KOPT-K1 (cell line): ENCODE data around the gene GABRG3.
"Not testable (repeated sequence)": the region's sequence is repeated elsewhere in the genome, so short reads cannot be mapped to it uniquely, and the experiment has no call there.

Experiments
- H3K27ac ChIP-seq: fragments of 200-600 bp; sonication (generic); 2 replicates; pipeline ENCODE4 v1.5.1; 2016; ENCODE audit warnings: antibody characterized with exemption, mild to moderate bottlenecking, low read depth, low read length; ENCODE audit not compliant: poor library complexity, severe bottlenecking
- H3K36me3 ChIP-seq: fragments of 200-600 bp; sonication (generic); 2 replicates; pipeline ENCODE4 v1.5.1; 2017; ENCODE audit warnings: antibody characterized with exemption, mild to moderate bottlenecking, low read length, moderate library complexity; ENCODE audit not compliant: insufficient read depth
- H3K9me3 ChIP-seq: fragments of 200-600 bp; sonication (generic); 2 replicates; pipeline ENCODE4 v1.5.1; 2017; ENCODE audit warnings: antibody characterized with exemption, low read length, mild to moderate bottlenecking; ENCODE audit not compliant: insufficient read depth, poor library complexity, severe bottlenecking

Gene GABRG3

DNA sequence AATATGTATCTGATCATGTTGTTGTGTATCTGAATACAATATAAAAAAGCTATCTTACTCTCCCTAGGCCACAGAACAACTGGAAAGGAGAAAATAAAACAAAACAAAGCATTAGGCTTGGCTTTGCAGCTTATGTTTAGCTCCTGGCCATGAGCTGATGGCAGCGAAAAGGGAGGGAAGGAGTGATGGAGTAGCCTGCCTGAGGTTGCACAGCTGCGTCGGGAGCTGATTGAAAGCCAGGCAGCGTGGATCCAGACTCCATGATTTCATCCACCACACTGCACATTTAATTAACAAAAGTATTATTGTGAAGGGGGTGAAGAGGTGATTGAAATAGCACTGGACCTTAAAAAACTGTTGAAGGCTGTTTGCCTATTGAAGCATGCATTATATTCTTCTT, 212.2 kb downstream of the GABRG3 start:
- Histone ChIP-seq H3K27ac (no peak overlapping the region), H3K9me3 (no peaks in the 10 kb centered on the region), H3K36me3 (no peaks in the 10 kb centered on the region)

DNA sequence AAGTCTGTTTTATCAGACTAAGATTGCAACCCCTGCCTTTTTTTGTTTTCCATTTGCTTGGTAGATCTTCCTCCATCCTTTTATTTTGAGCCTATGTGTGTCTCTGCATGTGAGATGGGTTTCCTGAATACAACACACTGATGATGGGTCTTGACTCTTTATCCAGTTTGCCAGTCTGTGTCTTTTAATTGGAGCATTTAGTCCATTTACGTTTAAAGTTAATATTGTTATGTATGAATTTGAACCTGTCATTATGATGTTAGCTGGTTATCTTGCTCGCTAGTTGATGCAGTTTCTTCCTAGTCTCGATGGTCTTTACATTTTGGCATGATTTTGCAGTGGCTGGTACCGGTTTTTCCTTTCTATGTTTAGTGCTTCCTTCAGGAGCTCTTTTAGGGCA, 220.5 kb downstream of the GABRG3 start:
- not testable (repeated sequence) for H3K9me3 ChIP-seq, H3K27ac ChIP-seq, H3K36me3 ChIP-seq

DNA sequence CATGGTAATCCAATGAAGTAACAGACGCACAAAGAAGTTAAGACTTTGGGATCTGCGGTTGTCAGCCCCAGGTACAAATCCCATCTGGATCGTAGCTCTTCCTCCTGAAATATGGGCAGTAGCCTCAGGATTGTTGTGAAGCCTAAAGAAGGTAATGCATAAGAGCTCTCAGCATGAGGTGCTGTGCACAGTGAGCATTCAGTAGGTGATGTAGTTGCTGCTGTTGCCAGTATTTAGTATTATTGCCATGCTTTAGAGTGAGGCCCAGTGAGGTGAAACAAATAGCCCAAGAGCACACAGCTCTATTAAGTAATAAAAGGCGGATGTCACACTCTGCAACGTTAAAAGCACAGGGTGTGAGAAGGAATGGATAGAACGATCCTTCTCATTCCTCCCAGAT, 225.7 kb downstream of the GABRG3 start:
- Histone ChIP-seq H3K9me3 (no peaks in the 10 kb centered on the region), H3K36me3 (no peaks in the 10 kb centered on the region), H3K27ac (no peak overlapping the region)

DNA sequence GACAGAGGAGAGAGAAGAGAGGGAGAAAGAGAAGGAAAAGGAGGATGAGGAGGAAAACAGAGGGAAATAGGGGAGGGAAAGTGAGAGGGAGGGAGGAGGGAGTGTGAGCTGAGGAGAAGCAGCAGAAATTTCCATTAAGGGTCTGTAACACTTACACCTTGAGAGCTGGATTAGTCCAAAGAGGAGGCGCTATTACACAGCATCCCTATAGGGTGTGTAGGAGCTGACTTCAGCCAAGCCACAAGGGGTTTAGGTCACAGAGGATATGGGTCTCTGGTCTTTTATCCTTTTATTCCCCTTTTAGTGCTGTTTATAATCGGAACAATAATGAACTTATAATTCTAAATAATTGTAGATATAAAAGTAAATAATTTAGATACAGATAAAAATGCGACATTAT, 230.4 kb downstream of the GABRG3 start:
- H3K9me3 ChIP-seq = no peaks in the 10 kb centered on the region
- no peak overlapping the region for H3K27ac ChIP-seq
- no peaks in the 10 kb centered on the region for H3K36me3 ChIP-seq

DNA sequence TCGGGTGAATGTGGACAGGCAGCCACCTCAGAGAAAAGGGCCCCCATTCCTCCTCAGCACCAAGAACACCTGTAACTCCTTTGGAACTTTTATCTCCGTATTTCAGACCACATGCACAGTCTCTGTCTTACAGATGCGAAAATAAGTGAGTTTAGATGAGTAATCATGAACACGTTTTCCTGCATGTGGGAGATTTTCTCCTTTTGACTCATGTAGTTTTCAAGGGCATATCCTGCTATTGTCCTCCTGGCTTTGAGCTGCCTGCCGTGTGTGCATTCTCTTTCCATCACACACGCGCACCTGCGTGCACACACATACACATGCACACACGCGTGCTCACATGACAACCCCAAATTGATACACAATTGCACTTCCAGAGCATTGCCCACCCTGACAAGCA, 239.2 kb downstream of the GABRG3 start:
- H3K36me3 ChIP-seq = no peaks in the 10 kb centered on the region
- H3K9me3 ChIP-seq = no peaks in the 10 kb centered on the region
- no peak overlapping the region for H3K27ac ChIP-seq

- Histone ChIP-seq H3K27ac (no peak overlapping the region), H3K36me3 (no peaks in the 10 kb centered on the region), H3K9me3 (no peaks in the 10 kb centered on the region)
These were observed 243.1 kb downstream of the GABRG3 start for GRCh38 chr15:27214032-27214431.

- Histone ChIP-seq H3K36me3 (no peaks in the 10 kb centered on the region), H3K9me3 (no peaks in the 10 kb centered on the region), H3K27ac (no peak overlapping the region)
These were observed 244.0 kb downstream of the GABRG3 start for GRCh38 chr15:27214961-27215360.

- H3K36me3 ChIP-seq = no peaks in the 10 kb centered on the region
- H3K9me3 ChIP-seq = no peaks in the 10 kb centered on the region
- H3K27ac ChIP-seq = no peak overlapping the region
These were observed 247.4 kb downstream of the GABRG3 start for GRCh38 chr15:27218426-27218825.

DNA sequence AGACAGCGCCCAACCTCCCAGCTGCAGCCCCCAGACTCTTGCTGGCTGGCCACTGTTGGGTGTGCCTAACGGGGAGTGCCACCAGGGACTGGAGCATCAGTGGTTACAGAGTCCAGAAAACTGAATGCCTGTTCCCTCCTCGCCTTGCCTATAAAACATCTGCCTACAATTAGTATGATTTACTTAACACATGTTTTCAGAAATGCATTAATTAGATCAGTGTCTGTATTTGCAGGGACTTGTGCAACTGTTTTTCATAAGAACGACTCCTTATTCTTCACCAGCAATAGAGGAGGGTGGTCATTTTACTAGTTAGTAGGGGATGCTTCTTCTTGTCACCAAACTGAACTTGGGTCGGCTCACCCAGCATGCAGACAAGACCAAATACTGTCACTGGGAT, 248.7 kb downstream of the GABRG3 start:
- Histone ChIP-seq H3K9me3 (no peaks in the 10 kb centered on the region), H3K27ac (no peak overlapping the region), H3K36me3 (no peaks in the 10 kb centered on the region)

GRCh38 chr15:27220199-27220598, 249.2 kb downstream of the GABRG3 start:
- Histone ChIP-seq H3K9me3 (no peaks in the 10 kb centered on the region), H3K27ac (no peak overlapping the region), H3K36me3 (no peaks in the 10 kb centered on the region)

GRCh38 chr15:27222479-27222878, 251.5 kb downstream of the GABRG3 start:
- H3K36me3 ChIP-seq = no peaks in the 10 kb centered on the region
- no peak overlapping the region for H3K27ac ChIP-seq
- H3K9me3 ChIP-seq = no peaks in the 10 kb centered on the region

DNA sequence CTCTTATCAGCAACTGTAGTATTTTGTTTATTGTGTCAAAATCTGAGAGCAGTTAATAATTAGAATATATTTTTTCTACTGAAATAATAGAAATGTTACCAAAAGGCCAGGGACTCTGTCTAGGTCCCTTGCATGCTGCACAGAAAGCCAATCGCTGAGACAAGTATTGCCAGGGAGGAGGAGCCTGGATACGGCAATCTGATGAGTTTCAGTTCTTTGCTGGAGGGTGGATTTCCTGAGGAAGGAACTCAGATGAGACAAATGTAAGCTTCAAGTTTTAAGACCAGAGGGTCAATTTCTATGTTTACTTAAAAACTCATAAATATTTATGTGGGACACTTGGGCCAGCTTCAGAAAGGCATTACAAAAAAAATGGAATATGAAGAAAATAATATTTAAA, 252.2 kb downstream of the GABRG3 start:
- no peak overlapping the region for H3K27ac ChIP-seq
- H3K36me3 ChIP-seq = no peaks in the 10 kb centered on the region

GRCh38 chr15:27231811-27232210, 260.8 kb downstream of the GABRG3 start:
- Histone ChIP-seq H3K9me3 (no peaks in the 10 kb centered on the region), H3K36me3 (no peaks in the 10 kb centered on the region), H3K27ac (no peak overlapping the region)

More for the DNA sequence above, 252.2 kb downstream of the GABRG3 start:
- no peaks in the 10 kb centered on the region for H3K9me3 ChIP-seq

- Histone ChIP-seq H3K27ac (no peak overlapping the region), H3K9me3 (no peaks in the 10 kb centered on the region), H3K36me3 (no peaks in the 10 kb centered on the region)
These were observed 261.9 kb downstream of the GABRG3 start for GRCh38 chr15:27232876-27233275.

DNA sequence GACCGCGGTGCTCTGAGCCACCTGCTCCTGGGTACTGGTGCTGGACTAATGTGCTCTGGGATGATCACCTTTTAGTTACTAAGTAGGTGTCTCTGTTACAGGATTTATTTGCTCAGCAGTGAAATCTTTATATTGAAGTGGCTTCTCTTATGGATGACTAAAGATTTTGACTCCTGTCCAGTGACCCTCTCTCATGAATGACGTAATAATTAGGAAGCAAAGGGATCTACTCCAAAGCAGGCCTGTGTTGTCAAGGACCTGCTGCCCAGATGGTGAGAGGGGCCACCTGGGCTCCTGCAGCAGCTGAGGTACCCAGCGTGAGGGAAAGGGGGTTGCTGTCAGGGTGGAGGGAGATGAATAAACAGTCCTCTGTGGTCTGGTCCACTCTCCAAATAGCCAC, 263.6 kb downstream of the GABRG3 start:
- Histone ChIP-seq H3K9me3 (no peaks in the 10 kb centered on the region), H3K27ac (no peak overlapping the region), H3K36me3 (no peaks in the 10 kb centered on the region)

- H3K36me3 ChIP-seq = no peaks in the 10 kb centered on the region
- no peaks in the 10 kb centered on the region for H3K9me3 ChIP-seq
- no peak overlapping the region for H3K27ac ChIP-seq
These were observed 264.2 kb downstream of the GABRG3 start for GRCh38 chr15:27235161-27235560.

DNA sequence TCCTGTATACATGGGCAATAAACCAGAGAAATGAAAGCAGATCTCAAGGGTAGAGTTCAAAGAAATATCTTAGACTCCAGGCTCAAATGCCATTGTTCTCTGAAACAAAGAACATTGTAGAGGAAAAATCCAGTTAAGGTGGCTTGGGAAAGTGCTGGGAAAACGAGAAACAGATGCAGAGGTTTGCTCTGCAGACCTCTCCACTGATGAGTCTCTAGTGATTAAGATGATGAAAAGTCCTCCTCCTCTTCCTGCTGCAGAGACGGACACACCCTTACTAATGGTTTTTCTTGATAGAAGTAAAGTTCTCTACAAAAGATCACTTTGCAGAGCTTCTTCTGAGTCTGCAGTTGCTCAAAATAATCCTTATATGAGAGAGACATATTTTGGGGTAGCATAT, 264.7 kb downstream of the GABRG3 start:
- Histone ChIP-seq H3K27ac (no peak overlapping the region), H3K9me3 (no peaks in the 10 kb centered on the region), H3K36me3 (no peaks in the 10 kb centered on the region)
